Measurements from ENCODE around the gene IFI44. TPM values are rescaled to one million over a fixed set of nuclear protein-coding genes. Genes with fewer than 3 reads are reported as not detected.

The IFI44 gene
- total RNA-seq (2014; rRNA removed; shearing (Covaris generic)) = 3.9 and 6.5 TPM in 2 replicates
- 3.0 and 3.3 TPM in 2 replicates for polyA plus RNA-seq (2015; cell fraction: cytosol; rRNA removed)
- 6.7 and 7.1 TPM in 2 replicates for polyA plus RNA-seq (2015; cell fraction: nucleus; rRNA removed)

- DNase-seq (ENCODE audit: low read depth) = peak; percentile 56
Measured at GRCh38 chr1:78649628-78650027, at the start of gene IFI44. TSS of gene IFI44 (plus strand) at chr1:78649831. CDS start at chr1:78650196, 365 bp downstream.

- DNase-seq (ENCODE audit: low read depth) = no peak
Measured at GRCh38 chr1:78601068-78601467, 48.6 kb upstream of the IFI44 start.

GRCh38 chr1:78603206-78603605, 46.4 kb upstream of the IFI44 start:
- no peak for DNase-seq (ENCODE audit: low read depth)

GRCh38 chr1:78604643-78605042, 45.0 kb upstream of the IFI44 start:
- DNase-seq (ENCODE audit: low read depth) = no peak

GRCh38 chr1:78606274-78606673, 43.4 kb upstream of the IFI44 start:
- no peak for DNase-seq (ENCODE audit: low read depth)

GRCh38 chr1:78607334-78607927, 42.2 kb upstream of the IFI44 start:
- peak; percentile 12 for DNase-seq (ENCODE audit: low read depth)

GRCh38 chr1:78607944-78608343, 41.7 kb upstream of the IFI44 start:
- DNase-seq (ENCODE audit: low read depth) = no peak

- peak; percentile 68 for DNase-seq (ENCODE audit: low read depth)
Measured at GRCh38 chr1:78617615-78618026, 32.0 kb upstream of the IFI44 start.

GRCh38 chr1:78619032-78619431, 30.6 kb upstream of the IFI44 start:
- no peak for DNase-seq (ENCODE audit: low read depth)

- no peak for DNase-seq (ENCODE audit: low read depth)
Measured at GRCh38 chr1:78619446-78619802, 30.2 kb upstream of the IFI44 start.

- DNase-seq (ENCODE audit: low read depth) = peak; percentile 33
Measured at GRCh38 chr1:78619803-78620579, 29.6 kb upstream of the IFI44 start, which contains the start of gene IFI44L. TSS of gene IFI44L (plus strand) at chr1:78620448. CDS start at chr1:78627916, 7,468 bp downstream.

- no peak for DNase-seq (ENCODE audit: low read depth)
Measured at GRCh38 chr1:78620666-78621065, 29.0 kb upstream of the IFI44 start.

GRCh38 chr1:78622548-78622947, 27.1 kb upstream of the IFI44 start:
- DNase-seq (ENCODE audit: low read depth) = no peak

- no peak for DNase-seq (ENCODE audit: low read depth)
Measured at GRCh38 chr1:78624035-78624434, 25.6 kb upstream of the IFI44 start.

- DNase-seq (ENCODE audit: low read depth) = no peak
Measured at GRCh38 chr1:78627321-78627720, 22.3 kb upstream of the IFI44 start.

- DNase-seq (ENCODE audit: low read depth) = no peak
Measured at GRCh38 chr1:78630600-78630999, 19.0 kb upstream of the IFI44 start.

- DNase-seq (ENCODE audit: low read depth) = no peak
Measured at GRCh38 chr1:78633209-78633608, 16.4 kb upstream of the IFI44 start.

GRCh38 chr1:78640462-78640861, 9.2 kb upstream of the IFI44 start:
- DNase-seq (ENCODE audit: low read depth) = no peak

GRCh38 chr1:78641558-78641957, 8.1 kb upstream of the IFI44 start:
- DNase-seq (ENCODE audit: low read depth) = no peak

- DNase-seq (ENCODE audit: low read depth) = peak; percentile 46
Measured at GRCh38 chr1:78645723-78646122, 3.9 kb upstream of the IFI44 start.

GRCh38 chr1:78647238-78647637, 2.4 kb upstream of the IFI44 start:
- DNase-seq (ENCODE audit: low read depth) = no peak

GRCh38 chr1:78650114-78650660, 556 bp downstream of the IFI44 start:
- no peak for DNase-seq (ENCODE audit: low read depth)
